GF-D8 (cell line): ENCODE measurements around the gene STYXL2.
A peak's percentile ranks its signal among the peaks of the same experiment; 100 is the strongest.

ENCODE experiments used
- DNase-seq: peaks from one replicate; lab custom pipeline; 2025; lab: John Stamatoyannopoulos, UW

Gene STYXL2

DNA sequence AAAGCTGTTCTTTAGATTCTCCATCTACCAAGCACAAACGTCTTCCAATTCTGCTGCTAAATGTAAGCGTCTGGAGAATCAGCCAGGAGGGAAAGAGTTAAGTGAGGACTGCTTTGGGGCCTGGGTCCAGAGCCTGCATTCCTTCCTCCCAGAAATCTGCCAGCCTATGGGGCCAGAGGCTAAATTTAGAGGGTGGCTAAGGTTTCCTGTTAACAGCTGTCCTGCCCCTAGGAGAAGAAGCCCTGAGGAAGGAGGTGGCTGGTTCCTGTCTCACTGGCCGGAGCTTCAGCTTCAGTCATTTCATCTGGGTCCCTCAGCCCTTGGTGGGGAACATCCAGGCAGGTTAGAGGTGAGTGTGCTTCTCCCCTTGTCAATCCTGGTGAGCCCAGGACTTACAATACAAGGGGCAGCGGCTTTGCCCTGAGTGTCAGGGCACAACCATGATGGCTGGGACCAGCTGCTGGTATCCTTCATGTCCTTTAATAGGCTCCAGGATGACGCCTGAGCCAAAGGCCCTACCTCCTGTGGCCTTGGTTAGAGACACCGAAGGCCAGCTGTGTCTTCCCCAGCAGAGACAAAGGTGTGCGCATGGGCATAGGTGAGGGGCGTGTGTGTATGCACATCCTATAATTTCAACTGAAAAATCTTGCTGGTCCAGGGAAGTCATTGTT, at the start of gene STYXL2:
TSS of gene STYXL2 (plus strand) at position 230 of the 671 bp plus-strand sequence. CDS start 775 bp downstream, outside the sequence.
- no peak for DNase-seq

DNA sequence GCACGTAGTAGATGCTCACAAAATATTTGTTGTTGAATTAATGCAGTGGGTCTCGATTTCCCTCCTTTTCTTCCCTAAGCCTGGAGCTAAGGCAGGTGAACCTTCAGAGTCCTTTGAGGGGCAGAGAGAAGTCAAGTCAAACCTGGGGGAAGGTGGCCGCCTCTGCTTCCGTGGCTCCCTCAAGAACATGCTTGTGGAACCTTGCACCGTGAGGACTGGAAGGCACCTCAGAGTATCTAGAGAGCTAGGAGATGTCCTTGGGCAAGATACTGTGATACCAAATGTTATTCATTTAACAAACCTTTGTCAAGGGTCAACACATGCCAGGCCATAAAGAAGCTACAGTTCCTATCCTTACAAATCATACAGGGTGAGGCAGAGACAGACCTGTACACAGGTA, 42.0 kb upstream of the STYXL2 start:
- DNase-seq, result no peak

DNA sequence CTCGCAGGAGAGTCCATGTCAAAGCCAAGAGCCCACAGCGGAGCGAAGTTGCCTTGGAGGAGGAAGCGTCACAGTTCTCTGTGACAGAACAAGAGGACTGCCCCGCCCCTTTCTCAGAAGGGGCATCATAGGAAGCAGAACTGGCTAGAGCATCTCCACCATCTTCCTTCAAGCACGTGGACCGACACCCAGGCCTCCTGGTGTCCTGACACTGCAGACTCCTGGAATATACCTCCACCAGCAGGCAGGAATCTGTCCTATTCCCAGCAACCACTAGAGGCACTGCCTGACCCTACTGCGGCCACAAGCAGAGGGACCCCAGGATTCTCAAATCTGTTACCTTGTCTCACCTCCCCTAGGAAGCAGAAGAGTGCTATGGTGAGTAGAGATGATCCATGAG, 41.5 kb upstream of the STYXL2 start:
- DNase-seq, result no peak

DNA sequence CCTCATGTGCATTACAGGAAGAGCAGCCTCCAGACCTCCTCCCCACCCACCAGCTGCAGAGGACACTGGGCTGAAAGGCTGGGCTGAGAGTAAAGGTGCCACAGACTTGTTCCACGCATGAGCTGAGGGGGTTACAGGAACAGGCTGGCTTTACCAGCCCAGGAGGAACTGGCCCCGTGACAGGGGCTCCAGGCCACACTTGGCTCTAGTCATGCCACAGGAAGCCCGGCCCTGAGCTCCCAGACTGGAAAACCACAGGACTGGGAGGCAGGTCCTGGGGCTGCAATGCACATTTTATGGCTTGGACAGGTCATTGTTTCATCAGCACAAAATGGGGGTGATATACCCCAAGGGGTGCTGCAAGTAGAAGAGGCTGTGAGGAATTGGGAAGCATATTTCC, 39.3 kb upstream of the STYXL2 start:
- no peak for DNase-seq

DNA sequence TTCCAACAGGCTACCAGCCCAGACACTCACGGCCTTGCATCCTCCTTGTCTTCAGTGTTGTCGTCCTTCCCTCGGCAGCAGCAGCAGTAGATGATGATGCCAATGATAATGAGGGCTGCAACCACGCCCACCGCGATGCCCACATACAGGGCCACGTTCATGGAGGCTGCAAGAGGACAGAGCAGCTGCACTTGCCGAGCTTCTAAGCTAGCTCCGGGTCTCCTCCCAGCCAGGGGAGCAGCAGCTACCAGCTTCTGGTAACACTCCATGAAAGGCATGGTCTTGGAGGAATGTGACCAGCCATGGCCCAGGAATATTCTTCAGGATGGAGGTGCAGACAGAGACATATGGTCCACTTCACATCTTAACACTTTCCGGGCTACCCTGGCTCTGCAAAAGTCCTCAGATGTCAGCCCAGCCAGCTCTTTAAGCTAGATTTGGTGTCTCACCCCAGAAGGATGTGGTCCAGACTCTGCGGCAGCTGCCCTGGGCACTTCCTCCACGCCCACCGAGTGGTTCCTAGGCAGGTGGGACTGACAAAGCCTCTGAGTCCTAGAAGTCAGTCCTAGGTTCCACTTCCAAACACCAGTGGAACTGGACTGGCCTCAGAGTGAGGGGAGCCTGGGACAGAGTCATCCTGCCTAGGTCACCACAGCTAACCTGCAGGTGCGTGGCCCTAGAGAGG, 38.8 kb upstream of the STYXL2 start:
- no peak for DNase-seq

DNA sequence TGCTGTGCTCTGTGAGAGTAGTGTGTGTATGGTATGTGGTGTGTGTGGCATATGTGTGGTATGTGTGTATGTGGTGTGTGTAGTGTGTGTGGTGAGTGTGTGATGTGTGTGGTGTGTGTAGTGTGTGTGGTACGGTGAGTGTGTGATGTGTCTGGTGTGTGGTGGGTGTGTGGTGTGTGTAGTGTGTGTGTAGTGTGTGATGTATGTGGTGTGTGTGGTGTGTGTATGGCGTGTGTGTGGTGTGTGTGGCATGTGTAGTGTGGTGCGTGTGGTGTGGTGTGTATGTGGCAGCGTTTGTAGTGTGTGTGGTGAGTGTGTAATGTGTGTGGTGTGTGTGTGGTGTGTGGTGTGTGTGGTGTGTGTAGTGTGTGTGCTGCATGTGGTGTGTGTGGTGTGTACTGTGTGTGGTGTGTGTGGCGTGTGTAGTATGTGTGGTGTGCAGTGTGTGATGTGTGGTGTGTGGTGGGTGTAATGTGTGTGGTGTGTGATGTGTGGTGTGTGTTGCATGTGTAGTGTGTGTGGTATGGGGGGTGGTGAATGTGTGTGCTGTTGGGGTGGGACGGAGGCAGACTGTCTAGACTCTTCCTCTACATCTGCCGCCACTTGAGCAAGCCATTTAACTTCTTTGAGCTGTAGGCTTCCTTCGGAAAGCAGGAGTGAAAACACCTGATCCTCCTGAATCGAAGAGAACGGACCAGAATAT, 37.2 kb upstream of the STYXL2 start:
- DNase-seq, result no peak

DNA sequence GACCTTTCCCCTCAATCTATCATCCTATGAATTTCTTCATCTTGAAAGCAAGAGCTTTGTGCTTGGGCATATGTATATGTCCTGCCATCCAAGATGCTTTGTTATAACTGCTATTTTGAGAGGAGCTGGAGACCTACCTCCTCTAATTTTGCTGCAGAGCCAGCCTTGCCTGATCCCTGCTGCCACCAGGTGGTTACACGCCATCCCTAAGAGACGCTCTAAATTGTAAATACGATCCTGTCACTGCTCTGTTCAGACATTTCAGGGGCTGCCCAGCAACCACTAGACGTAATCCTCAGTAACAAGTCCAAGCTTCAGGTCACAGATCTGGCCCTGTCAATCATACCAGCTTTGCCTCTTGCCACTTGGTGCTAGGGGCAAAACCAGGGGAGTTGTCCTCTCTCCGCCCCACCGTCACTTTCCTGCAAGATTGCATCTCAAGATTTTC, 36.6 kb upstream of the STYXL2 start:
- peak; percentile 8 for DNase-seq

DNA sequence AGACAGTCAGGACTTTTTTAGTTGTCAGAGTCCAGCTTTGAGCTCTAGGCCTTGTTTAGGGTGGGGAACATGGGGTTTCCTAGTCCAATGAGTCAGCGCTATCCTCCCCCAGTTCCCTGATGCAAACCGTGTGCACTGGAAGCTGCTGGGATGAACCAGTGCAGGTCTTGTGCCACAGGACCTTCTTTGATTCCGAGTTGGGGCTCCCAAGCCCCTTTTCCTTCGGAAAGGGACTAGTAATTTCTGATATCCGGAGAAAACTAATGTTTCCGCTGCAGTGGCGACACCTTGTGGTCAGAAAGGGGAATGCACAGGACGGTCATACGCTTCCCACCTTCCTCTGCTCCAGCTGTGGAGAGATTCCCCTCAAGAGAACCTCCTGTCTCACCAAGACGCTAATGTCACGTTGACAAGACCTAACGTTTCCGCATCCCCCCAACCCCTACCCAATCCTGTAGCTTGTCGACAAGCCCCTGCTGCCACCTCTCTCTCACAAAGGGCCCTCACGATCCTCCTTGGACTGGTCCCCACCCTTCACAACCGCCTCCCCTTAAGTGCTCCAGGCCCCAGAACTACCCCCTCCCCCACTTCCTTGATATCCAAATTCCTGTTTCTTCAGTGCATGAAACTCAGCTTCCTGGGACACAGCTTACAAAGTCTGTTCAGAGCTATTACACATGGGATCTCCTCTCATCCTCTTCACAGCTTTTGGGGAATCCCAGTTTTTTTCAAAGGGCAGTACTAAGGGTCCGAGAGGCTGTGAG, 34.6 kb upstream of the STYXL2 start:
- no peak for DNase-seq

DNA sequence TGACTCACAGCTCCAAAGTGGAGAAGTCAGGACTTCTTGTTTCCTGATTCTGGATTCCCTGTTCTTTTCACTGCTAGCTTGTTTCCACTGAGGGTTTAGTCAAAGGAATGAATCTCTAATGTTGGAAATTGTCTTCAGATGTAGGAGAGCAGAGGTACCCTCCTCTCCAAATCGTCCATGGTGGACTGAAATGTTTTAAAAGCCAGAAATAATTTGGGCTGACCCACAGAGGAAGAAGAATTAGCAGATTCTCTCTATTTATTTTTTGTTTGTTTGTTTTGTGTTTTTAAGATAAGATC, 34.1 kb upstream of the STYXL2 start:
- DNase-seq, result no peak

DNA sequence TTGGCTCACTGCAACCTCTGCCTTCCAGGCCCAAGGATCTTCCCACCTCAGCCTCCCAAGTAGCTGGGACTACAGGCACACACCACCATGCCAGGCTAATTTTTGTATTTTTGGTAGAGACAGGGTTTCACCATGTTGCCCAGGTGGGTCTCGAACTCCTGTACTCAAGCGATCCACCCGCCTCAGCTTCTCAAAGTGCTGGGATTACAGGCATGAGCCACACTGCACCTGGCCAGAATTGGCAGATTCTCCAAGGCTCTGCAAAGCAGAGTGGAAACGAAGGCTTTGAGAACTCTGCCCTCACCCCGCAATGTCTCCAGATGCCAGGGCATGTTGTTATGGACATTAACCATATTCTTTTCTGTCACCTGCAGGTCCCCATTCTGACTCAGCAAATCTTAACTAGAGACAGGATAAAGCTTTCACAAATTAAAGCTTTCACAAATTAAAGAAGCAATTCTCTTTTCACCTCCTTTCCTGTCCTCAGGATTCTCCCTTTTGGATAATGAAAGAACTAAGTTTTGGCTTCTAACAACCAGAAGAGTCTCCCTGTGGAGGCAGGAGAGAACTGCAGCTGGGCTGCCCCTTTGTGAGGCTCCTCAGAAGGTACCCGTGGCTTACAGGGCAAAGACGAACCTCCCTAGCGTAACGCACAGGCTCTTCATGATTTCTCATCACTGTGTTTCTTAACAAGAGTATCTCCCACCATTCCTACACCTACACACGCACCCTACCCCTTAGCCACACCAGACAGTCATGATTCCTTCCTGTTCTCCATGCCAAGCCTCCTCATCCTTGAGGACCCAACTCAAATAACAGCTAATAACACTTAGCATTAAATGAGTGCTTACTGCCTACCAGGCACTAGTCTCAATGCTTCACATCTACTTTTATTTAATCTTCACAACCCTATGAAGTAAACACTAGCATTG, 33.5 kb upstream of the STYXL2 start:
- no peak for DNase-seq

DNA sequence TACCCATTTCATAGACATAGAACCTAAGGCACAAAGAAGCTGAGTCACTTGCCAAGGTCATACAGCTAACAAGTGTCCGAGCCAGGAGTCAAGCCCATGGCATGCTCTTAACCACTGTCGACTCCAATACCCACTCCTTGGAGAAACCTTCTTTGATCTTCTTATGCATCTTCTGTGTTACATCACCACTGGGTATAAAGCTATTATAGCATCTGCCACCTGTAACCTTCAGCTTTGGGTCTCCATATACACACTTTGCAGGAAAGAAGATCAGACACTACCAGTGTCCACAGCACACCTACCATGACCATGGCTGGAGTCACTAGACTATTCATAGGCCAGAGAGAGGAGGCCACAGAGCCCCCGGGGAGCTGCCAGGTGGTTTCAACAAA, 32.8 kb upstream of the STYXL2 start:
- DNase-seq, result no peak

DNA sequence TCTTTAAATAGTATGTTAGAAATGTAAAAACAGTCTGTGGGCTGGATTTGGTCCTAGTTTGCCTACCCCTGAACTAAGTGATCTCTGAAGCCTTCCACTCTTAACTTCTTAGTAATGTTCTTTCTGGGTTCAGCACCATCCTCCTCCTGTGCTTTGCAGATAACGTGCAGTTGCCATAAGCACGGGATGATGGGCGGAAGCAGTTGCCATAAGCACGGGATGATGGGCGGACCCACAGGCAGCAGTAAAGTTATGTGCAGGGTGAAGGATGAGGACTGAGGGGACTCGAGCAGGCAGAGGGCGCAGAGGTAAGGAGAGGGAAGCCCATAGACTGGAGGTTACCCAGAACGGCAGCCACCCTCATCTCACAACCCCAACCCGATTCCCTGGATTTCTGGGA, 29.3 kb upstream of the STYXL2 start:
- no peak for DNase-seq

DNA sequence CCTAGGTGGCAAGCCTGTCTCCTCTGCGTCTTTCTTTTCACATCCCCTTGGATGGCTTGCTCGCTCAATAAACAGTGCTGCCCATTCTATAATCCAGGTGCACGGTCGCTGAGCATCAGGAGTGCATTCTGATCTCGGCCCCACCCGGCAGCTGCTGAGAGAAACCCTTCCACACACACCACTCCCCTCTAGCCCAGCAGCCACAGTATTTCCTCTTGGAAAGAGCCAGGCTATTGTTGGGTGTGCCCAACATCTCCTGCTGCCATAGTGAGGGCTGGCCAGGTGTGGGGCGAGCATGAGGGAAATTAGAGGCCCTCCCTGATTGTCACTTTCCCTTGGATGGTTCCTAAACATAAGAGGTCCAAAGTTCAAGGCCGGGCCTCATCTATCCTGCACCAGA, 28.4 kb upstream of the STYXL2 start:
- DNase-seq, result no peak

DNA sequence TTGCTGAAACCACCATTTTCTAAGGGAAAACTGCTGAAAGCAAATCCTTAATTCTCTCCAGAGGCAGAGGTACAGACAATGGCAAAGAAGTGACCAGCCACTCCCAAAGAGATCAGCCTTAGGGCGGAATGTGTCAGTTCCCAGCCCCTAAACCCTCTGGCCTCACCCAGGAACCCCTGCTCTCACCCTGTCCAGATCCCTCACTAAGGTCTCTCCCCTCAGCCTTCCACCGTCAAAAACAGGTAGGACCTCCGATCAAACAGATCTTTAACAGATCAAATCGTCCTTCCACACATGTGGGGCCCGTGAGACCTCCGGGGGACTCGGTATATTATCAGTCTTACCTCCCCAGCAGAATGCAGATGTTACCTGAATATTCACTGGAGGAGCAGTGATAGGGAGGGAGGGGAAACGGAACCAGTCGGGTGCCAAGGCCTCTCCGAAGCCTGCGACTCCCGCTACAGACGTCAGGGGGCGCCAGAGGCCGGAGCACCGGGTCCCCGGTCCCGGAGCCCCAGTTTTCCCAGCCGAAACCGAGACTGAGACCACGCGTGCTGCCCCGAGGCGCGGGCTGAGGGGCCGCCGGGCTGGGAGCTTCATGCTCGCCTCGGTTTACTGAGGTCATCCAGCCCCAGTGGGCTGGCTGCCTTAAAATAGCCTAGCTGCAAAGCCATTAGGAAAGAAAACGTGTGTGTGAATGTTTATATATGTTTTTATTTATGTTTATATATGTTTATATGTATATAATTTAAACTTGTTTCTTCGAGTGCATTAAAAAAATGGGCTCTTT, 27.3 kb upstream of the STYXL2 start:
- no peak for DNase-seq

DNA sequence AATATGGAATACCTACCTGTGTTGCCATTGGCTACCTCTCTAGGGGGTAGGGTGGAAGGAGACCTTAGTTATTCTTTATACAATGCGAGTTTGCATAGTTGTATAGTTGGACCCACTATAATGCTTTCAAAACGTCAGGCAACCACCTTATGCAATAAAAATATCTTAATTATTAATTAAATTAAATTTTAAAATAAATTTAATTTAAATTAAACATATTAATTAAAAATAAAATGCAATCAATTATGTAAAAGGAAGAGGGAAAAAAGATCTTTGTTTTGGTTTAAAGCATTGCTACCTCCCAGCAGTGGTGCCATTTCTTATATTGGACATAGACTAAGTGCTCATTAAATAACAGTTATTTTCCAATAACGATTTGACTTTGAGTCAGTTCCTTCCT, 26.0 kb upstream of the STYXL2 start:
- DNase-seq, result no peak

DNA sequence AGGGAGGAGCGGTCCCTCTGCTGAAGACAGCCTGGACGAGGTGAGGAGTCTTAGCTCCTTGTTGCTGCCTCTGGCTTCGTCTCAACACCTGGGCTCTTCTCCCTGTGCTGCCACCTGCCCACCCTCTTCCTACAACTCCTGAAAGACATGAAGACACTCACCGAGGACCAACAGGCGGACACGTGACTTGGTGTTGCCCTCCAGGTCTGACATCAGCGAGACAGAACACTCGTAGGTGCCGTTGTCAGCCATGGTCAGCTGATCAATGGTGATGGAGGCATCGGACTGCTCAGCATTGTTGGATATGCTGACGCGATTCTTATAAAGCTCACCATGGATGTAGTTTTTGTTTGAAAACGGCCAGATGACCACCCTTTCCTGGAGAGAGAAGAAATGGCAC, 25.1 kb upstream of the STYXL2 start:
- no peak for DNase-seq

DNA sequence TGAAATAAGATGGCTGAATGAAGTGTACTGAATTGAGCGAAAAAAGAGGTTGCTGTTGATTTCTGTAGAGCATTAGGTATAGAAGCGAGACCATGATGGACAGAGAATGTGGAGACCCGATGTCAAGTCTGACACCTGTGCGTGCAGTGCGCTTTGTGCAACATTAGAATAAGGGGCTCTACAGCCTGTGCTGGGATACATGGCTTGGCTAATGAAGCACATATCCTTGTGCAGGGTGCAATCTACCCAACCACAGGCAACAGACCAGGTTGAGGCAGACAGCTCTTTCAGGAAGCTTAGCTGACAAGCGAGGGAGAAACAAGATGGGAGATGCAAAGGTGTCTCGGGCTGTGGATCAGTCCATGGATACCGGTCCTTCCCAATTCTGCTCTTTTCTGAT, 22.6 kb upstream of the STYXL2 start:
- DNase-seq, result no peak

DNA sequence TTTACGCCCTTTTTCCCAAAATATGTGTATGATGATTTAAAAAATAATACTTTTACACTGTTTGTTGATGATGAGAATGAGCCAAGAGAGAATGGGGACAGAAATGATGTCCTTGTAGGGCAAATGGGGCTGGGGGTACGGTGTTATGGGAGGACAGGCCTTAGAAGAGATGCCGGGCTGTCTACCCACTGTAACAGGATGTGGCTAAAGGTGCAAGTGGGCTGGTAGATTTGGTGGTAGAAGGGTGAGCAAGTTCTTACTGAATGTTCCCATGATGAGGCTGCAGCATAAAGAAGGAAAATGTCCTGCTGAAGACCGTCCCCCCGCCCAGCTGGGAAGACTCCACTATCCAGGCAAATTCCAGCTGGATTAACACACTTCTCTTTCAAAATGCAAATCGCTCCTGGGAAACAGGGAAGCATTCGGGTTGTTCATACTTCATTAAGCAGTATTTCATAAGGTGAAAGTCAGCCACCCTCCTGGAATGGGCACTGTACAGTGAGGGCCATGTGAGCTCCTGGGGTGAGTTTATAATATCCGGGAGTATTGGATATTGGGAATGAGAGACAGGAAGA, 17.7 kb upstream of the STYXL2 start:
- no peak for DNase-seq

DNA sequence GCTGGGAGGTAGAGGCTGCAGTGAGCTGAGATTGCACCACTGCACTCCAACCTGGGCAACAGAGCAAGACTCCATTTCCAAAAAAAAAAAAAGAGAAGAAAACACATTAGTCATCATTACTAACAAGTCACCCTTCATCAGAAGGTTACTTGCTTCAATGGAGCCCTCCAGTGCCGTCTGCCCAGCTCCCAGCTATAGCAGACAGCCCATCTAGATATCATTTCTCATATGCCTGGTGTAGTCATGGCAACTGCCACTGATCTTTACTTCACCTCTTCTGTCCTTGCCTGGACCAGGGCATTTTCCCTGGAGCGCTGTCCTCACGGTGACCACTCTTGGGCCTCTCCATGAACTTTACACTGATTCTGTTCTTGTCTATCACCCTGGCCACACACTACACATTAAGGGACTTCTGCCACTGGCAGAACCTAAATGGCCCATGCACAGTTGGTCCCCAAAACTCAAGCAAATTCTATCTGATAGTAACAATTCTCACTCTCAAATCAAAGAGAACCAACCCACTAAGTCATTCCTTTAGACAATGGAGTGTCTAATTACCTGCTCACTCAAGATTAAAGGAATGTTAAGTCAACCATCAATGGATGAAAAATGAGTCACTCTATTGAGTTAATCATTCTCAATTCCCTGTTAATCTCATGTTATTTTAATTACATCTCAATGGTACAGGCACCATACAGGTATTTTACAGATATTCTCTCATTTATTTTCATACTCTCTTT, 16.6 kb upstream of the STYXL2 start:
- no peak for DNase-seq

DNA sequence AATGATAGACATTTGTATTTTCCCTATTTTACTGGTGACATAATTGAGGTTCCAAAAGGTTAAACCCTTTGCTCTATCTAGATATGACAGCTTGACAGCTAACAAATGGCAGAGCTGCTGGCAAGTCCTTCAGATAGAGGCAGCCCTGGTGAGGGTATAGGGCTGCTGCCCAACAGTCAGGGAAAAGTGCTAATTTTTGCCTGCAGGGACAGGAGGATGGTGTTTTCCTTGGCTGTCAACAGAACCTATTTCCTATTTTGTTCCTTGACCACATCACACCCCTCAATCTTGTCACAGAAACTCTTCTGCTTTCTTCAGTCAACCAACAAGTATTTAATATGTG, 16.0 kb upstream of the STYXL2 start:
- no peak for DNase-seq
